ES-I3 (cell line): ENCODE results near the gene SYVN1.
"Not testable (repeated sequence)": the region's sequence is repeated elsewhere in the genome, so short reads cannot be mapped to it uniquely, and the experiment has no call there.

Experiments
- H3K36me3 ChIP-seq: 2 replicates; pipeline ENCODE4 v1.6.1; 2013; ENCODE audit warnings: mild to moderate bottlenecking, low read length, control low read depth, moderate library complexity; ENCODE audit not compliant: insufficient read depth
- H3K4me1 ChIP-seq: 2 replicates; pipeline ENCODE4 v1.6.1; 2013; ENCODE audit warnings: mild to moderate bottlenecking, control low read depth, low read length; ENCODE audit not compliant: insufficient read depth
- H3K9ac ChIP-seq: 2 replicates; pipeline ENCODE4 v1.6.1; 2013; ENCODE audit warnings: low read depth, mild to moderate bottlenecking, low read length, moderate library complexity
- H3K9me3 ChIP-seq: 2 replicates; pipeline ENCODE4 v1.6.1; 2013; ENCODE audit warnings: mild to moderate bottlenecking, low read length, moderate library complexity; ENCODE audit not compliant: control insufficient read depth, insufficient read depth

The SYVN1 gene

DNA sequence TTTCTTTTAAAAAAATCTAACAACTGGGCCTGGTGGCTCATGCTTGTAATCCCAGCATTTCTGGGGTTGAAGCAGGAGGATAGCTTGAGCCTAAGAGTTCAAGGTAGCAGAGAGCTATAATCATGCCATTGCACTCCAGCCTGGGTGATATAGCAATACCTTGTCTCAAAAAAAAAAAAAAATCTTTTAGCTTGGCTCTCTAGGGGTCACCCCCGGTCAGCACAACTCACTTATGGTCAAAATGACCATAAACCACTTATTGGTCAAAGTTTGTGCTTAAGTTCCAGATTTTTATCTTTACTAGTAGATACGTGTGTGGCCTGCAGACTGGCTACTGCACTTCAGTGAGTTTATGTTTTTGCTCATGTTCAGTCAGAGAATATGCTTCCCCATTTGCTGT, 29.4 kb upstream of the SYVN1 start:
- Histone ChIP-seq H3K36me3 (no peaks in the 10 kb centered on the region), H3K4me1 (no peaks in the 10 kb centered on the region), H3K9ac (no peak overlapping the region), H3K9me3 (no peaks in the 10 kb centered on the region)

DNA sequence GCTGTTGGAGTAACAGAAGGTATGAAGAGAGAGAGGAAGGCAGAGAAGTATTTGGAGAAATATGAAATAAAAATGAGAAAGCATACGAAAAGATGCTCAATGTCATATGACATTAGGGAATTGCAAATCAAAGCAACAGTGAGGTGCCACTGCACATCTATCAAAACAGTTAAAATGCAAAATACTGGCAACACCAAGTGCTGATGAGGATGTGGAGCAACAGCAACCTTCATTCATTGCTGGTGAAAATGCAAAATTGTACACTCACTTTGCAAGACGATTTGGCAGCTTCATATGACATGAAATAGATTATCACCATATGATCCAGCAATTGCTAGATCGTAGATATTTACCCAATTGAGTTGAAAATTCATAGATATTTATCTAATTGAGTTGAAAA, 26.3 kb upstream of the SYVN1 start:
- H3K36me3 ChIP-seq = no peaks in the 10 kb centered on the region
- H3K9me3 ChIP-seq = no peaks in the 10 kb centered on the region
- H3K4me1 ChIP-seq = no peaks in the 10 kb centered on the region
- no peak overlapping the region for H3K9ac ChIP-seq

DNA sequence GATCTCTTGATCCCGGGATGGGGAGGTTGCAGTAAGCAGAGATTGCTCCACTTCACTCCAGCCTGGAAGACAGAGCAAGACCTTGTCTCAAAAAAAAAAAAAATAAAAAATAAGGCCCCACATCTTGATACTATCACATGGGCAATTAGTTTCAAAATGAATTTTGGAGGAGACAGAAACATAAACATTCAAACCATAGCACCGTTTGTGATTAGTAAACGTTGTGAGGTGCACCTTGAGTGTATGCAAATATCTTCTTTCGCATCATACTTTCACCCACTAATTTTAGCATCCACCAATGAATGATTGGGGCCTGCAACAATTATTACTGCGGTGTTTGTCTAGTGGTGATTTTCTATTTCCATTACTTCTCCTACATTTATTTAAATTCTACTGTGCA, 24.7 kb upstream of the SYVN1 start:
- Histone ChIP-seq H3K36me3 (no peaks in the 10 kb centered on the region), H3K4me1 (no peaks in the 10 kb centered on the region), H3K9ac (no peak overlapping the region), H3K9me3 (no peaks in the 10 kb centered on the region)

DNA sequence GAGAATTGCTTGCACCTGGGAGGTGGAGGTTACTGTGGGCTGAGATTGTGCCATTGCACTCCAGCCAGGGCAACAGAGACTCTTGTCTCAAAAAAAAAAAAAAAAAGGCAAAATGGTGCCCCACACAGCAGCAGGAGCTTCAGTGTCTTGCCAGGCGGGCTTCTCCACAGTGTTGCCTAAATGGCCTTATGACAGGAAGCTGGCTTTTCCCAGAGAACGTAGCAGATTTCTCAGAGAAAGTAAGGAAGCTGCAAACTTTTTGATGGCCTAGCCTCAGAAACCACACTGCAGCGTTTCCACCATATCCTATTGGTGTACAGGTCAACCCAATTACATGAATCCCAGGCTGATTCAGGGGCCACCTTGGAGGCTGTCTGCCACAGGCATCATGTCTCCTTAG, 23.0 kb upstream of the SYVN1 start:
- H3K9ac ChIP-seq = no peak overlapping the region
- no peaks in the 10 kb centered on the region for H3K4me1 ChIP-seq
- no peaks in the 10 kb centered on the region for H3K9me3 ChIP-seq
- no peaks in the 10 kb centered on the region for H3K36me3 ChIP-seq

DNA sequence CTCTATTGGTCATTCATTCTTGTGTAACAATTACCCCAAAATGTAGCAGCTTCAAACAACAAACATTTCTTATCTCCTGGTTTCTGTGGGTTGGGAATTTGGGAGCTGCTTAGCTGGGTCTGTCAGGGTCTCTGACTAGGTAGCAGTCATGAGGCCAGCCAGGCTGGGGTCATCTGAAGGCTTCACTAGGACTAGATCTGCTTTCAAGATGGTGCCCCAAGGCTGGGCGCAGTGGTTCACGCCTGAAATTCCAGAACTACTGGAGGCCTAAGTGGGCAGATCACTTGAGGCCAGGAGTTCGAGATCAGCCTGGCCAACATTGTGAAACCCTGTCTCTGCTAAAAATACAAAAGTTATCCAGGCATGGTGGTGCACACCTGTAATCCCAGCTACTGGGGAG, 22.6 kb upstream of the SYVN1 start:
- Histone ChIP-seq H3K9ac (no peak overlapping the region), H3K36me3 (no peaks in the 10 kb centered on the region), H3K4me1 (no peaks in the 10 kb centered on the region), H3K9me3 (no peaks in the 10 kb centered on the region)

DNA sequence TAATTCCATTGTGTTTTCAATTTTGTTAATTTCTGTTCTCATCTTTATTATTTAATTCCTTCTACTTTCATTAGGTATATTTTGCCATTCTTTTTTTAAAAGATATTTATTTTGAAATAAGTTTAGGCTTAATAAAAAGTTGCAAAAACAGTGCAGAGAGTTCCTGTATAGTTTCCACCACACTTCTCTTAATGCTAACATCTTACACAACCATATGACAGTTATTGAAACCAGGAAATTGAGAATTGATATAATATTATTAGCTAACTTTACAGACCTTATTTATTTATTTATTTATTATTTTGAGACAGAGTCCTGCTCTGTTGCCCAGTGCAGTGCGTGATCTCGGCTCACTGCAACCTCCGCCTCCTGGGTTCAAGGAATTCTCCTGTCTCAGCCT, 21.9 kb upstream of the SYVN1 start:
- H3K4me1 ChIP-seq = no peaks in the 10 kb centered on the region
- no peaks in the 10 kb centered on the region for H3K36me3 ChIP-seq
- H3K9me3 ChIP-seq = no peaks in the 10 kb centered on the region
- H3K9ac ChIP-seq = no peak overlapping the region

DNA sequence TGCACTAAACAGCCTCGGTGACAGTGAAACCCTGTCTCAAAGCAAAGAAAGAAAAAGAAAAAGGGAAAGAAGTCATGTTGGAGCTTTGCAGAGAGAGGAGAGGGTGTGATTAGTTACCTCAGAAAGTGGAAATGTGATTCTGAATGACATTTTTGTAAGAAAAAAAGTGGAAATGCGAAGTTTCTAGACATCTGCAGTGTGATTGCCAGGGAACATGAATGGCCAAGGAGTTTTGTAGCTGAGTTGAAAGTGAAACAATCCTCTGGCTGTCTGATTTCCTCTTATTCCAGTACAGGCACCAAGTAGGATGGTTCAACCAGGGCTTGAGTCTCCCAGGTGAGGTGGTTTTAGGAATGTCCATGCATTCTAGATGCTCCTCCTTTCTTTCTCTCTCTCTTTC, 17.8 kb upstream of the SYVN1 start:
- no peaks in the 10 kb centered on the region for H3K36me3 ChIP-seq
- H3K9me3 ChIP-seq = no peaks in the 10 kb centered on the region
- H3K4me1 ChIP-seq = peaks cover 7% of the 10 kb centered on the region; the same call in 1 of the 2 replicates
- H3K9ac ChIP-seq = no peak overlapping the region

DNA sequence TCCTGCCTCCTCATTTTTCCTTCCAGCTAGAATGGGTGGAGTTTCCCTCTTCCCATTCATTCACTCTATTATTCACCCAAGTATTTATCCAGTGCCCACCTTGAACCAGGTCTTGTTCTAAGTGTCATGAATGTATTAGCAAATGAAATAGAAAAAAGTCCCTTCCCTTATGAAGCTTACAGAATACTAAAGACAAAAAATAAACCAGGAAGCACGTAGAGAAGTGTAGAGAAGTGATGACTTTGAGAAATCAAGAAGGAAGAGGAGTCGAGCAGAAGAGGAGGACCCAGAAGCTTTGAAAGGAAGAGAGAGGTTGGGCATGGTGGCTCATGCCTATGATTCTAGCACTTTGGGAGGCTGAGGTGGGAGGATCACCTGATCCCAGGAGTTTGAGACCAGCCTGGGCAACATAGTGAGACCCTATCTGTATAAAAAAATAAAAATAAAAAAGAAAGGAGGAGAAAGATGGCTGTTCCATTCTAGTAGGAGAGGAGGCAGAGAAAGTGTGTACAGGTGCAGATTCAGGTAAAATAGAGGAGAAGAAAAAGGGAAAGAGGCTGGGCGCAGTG, 17.1 kb upstream of the SYVN1 start:
- Histone ChIP-seq H3K36me3 (no peaks in the 10 kb centered on the region), H3K9ac (no peak overlapping the region), H3K4me1 (peaks cover 7% of the 10 kb centered on the region; the same call in 1 of the 2 replicates), H3K9me3 (no peaks in the 10 kb centered on the region)

DNA sequence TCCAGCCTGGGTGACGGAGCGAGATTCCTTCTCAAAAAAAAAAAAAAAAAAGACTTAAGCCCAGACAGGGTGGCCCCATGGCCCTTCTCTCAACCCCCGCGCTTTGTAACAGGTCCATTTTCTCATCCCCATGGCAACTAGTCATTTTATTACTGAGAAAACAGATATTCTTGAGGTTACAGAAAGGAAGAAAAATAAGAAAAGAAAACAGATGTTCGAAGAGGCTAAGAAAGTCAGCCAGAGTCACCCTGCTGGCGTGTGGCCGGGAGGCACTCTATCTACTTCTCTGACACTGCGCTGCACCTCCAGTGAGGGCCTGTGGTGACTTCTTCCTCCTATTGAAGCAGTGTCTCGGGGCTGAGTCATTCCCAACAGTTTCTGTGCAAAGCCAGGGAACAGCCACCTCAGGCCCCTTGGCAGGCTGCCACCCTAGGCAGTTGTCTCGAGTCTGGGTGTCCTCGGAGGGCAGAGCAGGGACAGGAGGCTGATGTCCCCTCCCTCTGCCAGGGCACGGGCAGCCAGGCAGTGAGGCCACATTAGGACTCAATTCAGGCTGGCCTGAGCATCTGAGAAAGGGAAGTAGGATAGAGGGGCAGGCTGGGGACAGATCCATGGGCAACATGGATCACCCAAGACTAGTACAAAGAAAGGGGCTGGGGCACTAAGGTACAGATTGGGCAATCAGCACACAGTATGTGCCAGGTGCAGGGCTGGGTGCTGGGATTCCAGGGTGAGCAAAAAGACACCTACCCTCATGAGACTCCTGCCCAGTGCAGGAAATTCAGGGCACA, 16.4 kb upstream of the SYVN1 start:
- no peaks in the 10 kb centered on the region for H3K36me3 ChIP-seq
- H3K9me3 ChIP-seq = no peaks in the 10 kb centered on the region
- H3K9ac ChIP-seq = no peak overlapping the region
- H3K4me1 ChIP-seq = peaks cover 7% of the 10 kb centered on the region; the same call in 1 of the 2 replicates

DNA sequence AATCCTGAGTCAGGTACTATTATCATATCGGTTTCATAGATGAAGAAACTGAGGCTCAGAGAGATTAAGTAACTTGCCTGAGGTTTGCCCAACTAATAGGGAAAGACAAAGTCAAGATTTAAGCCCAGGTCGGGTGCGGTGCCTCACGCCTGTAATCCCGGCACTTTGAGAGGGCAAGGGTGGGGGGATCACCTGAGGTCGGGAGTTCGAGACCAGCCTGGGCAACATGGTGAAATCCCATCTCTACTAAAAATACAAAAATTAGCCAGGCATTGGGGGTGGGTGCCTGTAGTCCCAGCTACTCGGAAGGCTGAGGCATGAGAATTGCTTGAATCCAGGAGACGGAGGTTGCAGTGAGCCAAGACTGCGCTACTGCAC, 15.8 kb upstream of the SYVN1 start:
- not testable (repeated sequence) for H3K36me3 ChIP-seq, H3K9me3 ChIP-seq, H3K4me1 ChIP-seq, H3K9ac ChIP-seq

DNA sequence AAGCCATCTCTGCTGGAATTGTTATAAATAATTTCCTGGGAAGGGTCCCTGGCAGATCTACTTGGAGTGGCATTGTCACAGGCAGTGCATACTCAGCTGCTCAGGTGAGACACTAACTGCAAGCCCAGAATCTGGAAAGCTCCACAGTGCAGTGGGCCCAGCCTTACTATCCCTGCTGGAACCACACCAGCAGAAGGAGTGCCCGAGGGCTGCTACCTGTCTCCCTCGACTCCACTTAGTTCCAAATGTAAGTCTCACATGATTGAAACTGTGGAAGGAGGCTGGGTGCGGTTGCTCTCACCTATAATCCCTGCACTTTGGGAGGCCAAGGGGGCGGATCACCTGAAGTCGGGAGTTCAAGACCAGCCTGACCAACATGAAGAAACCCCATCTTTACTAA, 14.3 kb upstream of the SYVN1 start:
- Histone ChIP-seq H3K4me1 (peaks cover 7% of the 10 kb centered on the region; the same call in 1 of the 2 replicates), H3K36me3 (no peaks in the 10 kb centered on the region), H3K9ac (no peak overlapping the region), H3K9me3 (no peaks in the 10 kb centered on the region)

DNA sequence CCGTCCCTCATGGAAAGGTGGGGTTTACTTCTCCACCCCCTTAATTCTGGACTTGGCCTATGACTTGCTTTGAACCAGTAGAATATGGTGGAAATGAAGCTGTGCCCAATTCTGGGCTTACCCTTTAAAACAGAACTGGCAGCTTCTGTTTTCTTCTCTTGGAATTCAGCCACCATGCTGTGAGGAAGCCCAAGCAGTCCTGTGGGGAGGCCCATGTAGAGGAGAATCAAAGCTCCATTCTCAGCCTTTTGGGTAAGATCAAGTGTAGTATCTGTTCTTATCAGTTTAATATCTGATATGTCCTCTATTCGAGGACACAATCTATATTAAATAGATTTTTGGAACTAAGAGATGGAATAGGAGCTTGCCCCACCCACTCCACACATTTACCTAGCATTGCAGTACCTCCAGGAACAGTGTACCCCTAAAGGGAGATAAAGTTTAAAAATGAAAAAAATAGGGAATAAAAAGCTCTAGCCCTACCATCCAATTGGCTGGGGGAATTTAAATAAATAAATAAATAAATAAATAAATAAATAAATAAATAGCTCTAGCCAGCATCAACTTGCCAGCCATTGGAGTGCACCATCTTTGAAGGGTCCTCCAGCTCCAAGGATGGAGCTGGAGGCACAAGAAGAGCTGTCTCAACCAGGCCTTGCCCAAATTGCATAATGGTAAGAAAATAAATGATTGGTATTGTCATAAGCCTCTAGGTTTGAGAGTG, 13.2 kb upstream of the SYVN1 start:
- Histone ChIP-seq H3K4me1 (peaks cover 7% of the 10 kb centered on the region; the same call in 1 of the 2 replicates), H3K9ac (no peak overlapping the region), H3K9me3 (no peaks in the 10 kb centered on the region), H3K36me3 (no peaks in the 10 kb centered on the region)

DNA sequence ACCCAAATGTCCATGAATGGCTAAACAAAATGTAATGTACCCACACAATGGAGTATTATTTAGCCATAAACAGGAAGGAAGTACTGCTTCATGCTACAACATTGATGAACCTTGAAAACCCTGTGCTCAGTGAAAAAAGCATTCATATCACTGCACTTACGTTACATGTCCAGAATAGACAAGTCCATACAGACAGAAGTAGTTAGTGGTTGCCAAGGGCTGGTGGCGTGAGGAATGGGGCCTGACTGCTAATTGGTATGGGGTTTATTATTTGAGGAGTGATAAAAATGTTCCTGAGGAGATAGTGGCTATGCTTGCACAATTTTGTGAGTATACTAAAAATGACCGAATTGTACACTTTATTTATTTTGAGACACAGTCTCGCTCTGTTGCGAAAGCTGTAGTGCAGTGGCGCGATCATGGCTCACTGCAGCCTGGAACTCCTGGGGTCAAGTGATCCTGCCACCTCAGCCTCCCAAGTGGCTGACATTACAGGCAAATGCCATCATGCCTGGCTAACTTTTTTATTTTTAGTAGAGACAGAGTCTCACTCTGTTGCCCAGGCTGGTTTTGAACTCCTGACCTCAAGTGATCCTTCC, 7.7 kb upstream of the SYVN1 start:
- no peaks in the 10 kb centered on the region for H3K36me3 ChIP-seq
- H3K9me3 ChIP-seq = no peaks in the 10 kb centered on the region
- H3K4me1 ChIP-seq = no peaks in the 10 kb centered on the region
- no peak overlapping the region for H3K9ac ChIP-seq

DNA sequence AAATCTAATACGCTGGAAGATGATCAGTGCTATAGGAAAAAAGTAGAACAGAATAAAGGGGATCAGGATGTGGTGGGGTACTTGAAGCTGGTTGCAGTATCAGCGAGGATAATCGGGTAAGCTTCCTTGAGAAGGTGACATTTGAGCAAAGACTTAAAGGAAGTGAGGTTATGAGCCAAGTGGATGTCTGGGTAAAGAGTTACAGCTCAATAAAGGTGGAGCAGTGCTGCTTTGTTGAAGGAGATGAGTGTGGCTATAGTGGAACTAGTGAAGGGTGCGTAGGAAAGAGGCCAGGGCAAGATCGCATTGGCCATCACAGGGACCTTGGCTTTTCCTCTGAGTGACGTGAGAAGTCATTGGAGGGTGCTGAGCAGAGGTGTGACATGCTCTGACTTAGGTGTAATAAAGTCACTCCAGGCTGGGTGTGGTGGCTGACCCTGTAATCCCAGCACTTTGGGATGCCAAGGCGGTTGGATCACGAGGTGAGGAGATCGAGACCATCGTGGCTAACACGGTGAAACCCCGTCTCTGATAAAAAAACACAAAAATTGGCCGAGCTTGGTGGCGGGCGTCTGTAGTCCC, 2.3 kb upstream of the SYVN1 start:
- H3K9me3 ChIP-seq = no peaks in the 10 kb centered on the region

More for the DNA sequence above, 2.3 kb upstream of the SYVN1 start:
- H3K36me3 ChIP-seq = no peaks in the 10 kb centered on the region
- H3K9ac ChIP-seq = no peak overlapping the region
- no peaks in the 10 kb centered on the region for H3K4me1 ChIP-seq
